Activated T-cell treated with anti-CD3 and anti-CD28 coated beads for 1 hour (primary cell): ENCODE results near the gene CLTC.
"Not testable (repeated sequence)": the region's sequence is repeated elsewhere in the genome, so short reads cannot be mapped to it uniquely, and the experiment has no call there.

ENCODE experiments used
- DNase-seq: peaks from one replicate; pipeline ENCODE4 v3.0.0-alpha.2; 2020; ENCODE audit warnings: low read depth

Gene CLTC

DNA sequence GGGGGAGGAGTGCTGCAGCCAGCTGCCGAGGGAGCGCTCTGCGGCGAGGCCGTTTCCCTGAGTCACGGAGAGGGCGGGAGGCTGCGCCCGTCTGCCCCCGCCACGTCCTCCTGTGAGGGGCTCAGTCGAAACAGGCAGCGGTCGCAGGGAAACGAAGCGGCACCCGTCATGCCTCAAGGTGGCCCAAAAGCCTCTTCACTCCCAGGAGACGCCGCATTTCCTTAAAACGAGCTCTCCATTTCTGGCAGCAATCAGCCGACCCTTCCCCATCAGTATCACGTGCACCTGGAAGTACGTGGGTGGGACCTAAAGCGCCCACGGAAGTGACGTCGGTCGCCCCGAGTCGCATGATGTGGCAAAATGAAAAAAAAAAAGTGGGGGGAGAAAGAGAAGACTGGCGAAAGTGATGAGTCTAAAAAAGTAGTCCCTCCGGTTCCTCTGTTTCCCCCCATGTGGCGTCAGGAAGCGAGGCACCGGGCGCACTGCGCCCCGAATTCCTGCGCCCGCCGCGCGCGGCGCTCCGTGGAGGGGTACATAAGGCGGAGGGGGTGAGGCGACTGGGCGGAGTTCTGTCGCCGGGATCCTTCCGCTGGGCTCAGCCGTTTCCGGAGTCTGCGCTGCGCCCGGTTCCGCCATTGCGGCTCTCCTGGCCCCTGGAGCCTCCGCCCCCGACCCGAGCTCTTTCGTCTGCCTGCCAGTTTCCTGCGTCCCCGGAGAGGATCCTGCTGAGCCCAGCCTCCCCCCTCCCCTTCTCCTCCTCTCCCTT, at the start of gene CLTC:
TSS of gene CLTC (plus strand) at position 598 of the 766 bp plus-strand sequence. CDS start 237 bp downstream, outside the sequence.
- peak; percentile 83 for DNase-seq

DNA sequence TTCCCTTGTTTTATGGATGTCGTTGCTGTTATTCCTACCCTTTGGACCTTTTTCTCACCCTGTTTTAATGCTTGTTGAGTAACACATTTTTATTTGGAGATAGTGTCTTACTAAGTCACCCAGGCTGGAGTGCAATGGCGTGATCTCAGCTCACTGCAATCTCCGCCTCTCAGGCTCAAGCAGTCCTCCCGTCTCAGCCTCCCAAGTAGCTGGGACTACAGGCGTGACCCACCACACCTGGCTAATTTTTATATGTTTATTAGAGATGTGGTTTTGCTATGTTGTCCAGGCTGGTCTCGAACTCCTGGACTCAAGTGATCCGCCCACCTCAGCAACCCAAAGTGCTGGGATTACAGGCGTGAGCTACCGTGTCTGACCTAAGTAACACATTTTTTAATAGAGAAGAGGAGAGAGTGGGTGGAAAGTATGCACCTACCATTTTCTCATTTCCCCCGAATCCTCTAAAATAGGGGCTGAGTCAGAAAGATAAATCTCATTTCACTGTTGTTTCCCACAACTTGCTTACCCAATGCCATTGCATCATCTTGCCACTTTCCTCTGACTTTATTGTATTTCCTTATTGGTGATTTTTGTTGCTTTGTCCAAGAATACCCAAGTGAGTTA, 47.3 kb upstream of the CLTC start:
- no peak for DNase-seq

DNA sequence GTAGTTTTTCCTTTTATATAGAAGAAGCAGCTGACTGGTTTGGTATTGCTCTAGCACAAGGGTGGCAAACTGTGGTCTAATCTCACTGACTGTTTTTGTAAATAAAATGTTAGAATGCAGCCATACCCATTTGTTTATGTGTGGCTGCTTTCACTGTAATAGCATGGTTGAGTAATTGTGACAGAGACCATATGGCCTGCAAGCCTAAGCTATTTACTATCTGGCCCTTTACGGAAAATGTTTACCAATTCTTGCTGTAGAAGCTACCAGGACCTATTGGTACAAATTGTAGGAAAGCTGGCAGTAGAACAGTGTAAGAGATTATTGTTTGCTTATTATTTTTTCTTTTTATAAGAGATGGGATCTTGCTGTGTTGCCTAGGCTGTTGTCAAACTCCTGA, 35.5 kb upstream of the CLTC start:
- not testable (repeated sequence) for DNase-seq

- no peak for DNase-seq
Measured at GRCh38 chr17:59600169-59600568, 19.5 kb upstream of the CLTC start.

DNA sequence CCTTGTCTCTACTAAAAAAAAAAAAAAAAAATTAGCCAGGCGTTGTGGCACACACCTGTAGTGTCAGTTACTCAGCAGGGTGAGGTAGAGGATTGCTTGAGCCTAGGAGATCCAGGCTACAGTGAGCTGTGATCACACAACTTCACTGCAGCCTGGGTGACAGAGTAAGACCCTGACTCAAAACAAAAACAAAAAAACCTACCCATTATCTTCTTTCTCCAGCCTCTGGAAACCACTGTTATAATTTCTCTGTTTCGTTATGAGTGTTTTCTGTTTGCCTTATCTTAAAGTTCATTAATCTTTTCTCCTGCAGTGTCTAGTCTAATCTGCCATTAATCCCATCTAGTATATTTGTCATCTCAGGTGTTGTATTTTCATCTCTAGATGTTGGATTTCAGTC, 18.6 kb upstream of the CLTC start:
- DNase-seq = no peak

DNA sequence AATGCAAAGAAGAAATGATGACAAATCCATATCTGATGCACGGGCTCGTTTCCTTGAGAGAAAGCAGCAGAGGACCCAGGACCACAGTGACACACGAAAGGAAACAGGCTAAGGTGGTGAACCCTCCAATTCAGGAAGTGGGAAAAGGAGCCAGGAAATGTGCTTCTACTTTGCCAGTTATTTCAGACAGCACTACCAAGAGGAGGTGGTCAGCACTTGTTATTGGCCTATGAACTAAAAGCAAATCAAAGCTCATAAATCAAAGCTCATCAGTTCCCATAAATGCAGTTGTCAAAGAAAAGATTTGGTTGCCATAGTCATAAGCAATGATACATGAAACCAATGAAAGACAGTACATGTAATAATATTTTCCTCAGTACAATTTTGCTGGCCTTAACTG, 12.6 kb upstream of the CLTC start:
- no peak for DNase-seq

- no peak for DNase-seq
Measured at GRCh38 chr17:59607817-59608403, 11.8 kb upstream of the CLTC start.

- DNase-seq = no peak
Measured at GRCh38 chr17:59611503-59611902, 8.2 kb upstream of the CLTC start.

GRCh38 chr17:59616253-59616920, 3.3 kb upstream of the CLTC start:
- no peak for DNase-seq

GRCh38 chr17:59617156-59617732, 2.5 kb upstream of the CLTC start:
- no peak for DNase-seq

DNA sequence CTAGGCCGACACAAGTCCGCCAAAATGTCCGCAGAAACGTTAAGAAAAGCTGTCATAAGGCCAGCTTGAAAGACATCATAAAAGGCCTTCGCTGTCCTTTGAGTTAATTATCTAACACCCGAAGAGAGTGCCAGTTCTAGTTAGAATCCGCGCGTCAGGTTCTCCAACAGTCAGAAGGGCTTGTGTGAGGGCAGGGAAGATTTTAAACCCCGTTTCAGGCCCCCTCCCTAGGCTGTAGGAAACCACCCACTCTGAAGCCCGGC, 729 bp upstream of the CLTC start:
- no peak for DNase-seq

- no peak for DNase-seq
Measured at GRCh38 chr17:59620064-59620359, 317 bp downstream of the CLTC start.

DNA sequence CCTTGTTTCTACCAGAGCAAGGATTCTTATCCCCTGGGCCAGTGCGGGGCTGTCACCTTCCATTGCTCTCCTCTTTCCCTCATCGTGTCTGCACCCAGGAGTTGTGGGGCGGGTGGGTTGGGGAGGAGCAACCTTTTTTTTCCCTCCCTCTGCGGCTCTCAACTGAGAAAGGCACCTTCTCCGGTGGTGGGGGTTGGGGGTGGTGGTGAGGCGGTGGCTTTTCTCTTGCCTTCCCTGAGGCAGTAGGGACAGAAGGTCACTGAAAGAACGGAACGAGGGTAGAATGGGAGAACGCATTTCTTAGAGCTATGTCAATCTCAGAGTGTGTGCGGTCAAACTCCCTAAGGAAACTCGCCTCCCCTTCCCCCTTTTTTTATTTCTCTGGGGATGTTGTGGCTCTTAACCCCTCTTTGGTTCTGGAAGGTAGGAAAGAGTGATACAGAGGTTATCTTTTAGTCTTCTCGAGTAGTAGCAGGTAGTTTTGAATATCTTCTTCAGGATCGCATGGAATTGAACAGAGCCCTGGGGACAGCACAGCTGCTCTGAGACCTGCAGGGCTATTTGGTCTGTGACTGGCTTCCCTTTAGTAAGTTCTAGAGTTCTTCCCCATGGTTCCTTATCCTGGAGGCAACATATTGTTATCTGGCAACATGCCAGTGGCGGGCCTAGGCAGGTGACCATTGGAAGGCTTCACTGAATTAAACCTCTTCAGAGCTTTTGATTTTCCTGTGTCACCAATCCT, 994 bp downstream of the CLTC start:
- peak; percentile 22 for DNase-seq

GRCh38 chr17:59621771-59622170, 2.1 kb downstream of the CLTC start:
- no peak for DNase-seq

- no peak for DNase-seq
Measured at GRCh38 chr17:59623151-59623550, 3.5 kb downstream of the CLTC start.

DNA sequence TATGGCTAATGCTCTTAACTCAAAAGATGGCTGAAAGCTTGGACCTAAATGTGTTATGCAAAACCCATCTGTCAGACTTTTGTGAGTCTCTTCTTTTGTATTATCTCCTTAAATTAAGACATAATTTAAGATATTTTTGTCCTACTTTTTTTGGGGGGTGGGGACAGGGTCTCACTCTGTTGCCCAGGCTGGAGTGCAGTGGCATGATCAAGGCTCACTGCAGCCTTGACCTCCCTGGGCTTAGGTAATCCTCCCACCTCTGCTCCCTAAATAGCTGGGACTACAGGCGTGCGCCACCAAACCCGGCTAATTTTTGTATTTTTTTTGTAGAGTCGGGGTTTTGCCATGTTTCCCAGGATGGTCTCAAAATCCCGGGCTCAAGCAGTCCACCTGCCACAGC, 7.1 kb downstream of the CLTC start:
- no peak for DNase-seq

DNA sequence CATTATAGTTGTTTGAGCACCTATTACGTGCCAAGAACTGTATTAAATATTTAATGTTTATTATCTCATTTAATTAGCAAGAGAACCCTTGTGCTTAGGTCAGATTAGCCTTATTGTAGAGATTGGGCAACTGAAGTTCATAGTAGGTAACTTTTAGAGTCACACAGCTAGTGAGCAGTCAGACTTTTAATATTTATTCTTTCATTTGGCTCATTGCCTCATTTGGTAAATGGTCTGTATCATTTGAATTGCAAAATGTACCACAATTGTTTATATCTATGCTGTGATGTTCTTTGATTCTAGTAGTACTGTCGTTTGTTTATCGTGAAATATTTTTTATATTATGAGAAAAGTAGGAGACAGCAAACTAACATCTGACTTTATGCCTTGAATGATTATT, 7.6 kb downstream of the CLTC start:
- no peak for DNase-seq

- DNase-seq = no peak
Measured at GRCh38 chr17:59627770-59628171, 8.1 kb downstream of the CLTC start.

- no peak for DNase-seq
Measured at GRCh38 chr17:59629174-59629573, 9.5 kb downstream of the CLTC start.

GRCh38 chr17:59631276-59631675, 11.6 kb downstream of the CLTC start:
- DNase-seq = no peak

DNA sequence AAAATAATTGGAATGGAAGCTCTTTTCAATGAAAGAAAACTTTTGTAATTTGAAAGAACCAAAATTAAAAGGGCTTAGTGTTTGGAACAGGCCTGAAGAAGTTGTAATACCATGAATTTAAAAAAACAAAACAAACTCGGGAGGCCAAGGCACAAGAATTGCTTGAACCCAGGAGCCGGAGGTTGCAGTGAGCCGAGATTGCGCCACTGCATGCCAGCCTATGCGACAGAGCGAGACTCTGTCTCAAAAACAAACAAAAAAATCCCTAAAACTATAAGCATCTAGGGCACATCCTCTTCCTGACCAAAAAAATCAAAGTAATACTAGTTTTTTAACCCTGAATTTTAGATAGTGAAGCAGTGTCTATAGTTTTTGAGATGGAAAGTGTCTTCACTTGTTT, 12.7 kb downstream of the CLTC start:
- no peak for DNase-seq

DNA sequence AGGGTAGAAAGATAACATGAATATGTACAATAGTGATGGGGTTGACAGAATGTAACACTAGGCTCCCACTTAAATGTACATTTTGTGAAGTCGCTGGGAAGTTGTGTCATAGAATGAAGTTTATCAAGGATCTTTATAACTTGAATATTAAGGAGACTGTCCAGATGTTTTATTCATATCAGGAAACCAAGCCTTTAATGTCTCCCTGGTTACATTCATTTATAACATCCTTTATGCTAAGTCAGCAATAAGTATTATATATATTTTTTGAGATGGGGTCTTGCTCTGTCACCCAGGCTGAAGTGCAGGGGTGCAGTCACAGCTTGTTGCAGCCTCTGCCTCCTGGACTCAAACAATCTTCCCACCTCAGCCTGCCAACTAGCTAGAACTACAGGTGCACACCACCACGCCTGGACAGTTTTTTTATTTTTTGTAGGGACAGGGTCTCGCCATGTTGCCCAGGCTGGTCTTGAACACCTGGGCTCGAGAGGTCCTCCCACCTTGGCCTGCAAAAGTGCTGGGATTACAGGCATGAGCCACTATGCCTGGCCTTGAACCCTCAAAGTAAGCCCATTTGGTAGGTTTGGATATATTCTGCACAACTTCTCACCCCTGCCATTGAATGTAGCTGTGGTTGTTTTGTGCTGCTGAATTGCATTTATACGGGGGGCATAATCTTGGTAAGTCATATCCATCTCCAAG, 14.1 kb downstream of the CLTC start:
- DNase-seq = no peak
